OCI-LY3 (cell line): ENCODE results near the gene GMPS.

Experiments
- H2AFZ ChIP-seq: fragments of 200-600, 300-600 bp; shearing (Covaris generic); 2 replicates; pipeline ENCODE4 v1.6.0; 2014; ENCODE audit warnings: antibody characterized with exemption, low read depth, low read length
- H3K27ac ChIP-seq: fragments of 200-600, 300-600 bp; sonication (generic); 2 replicates; pipeline ENCODE4 v1.5.1; 2014; ENCODE audit warnings: mild to moderate bottlenecking, low read length, moderate library complexity, mixed read lengths
- H3K27me3 ChIP-seq: fragments of 200-600, 300-600 bp; sonication (generic); 2 replicates; pipeline ENCODE4 v1.6.1; 2014; ENCODE audit warnings: low read depth, low read length, mixed read lengths
- H3K36me3 ChIP-seq: fragments of 200-600, 300-600 bp; sonication (generic); replicated peaks from 2 replicates; pipeline ENCODE3; 2014; ENCODE audit warnings: low read depth, low read length, mixed read lengths
- H3K4me1 ChIP-seq: fragments of 300-600, 200-600 bp; sonication (generic); 2 replicates; pipeline ENCODE4 v1.6.1; 2014; ENCODE audit warnings: low read length, mixed read lengths
- H3K4me2 ChIP-seq: fragments of 200-600, 300-600 bp; sonication (generic); 2 replicates; pipeline ENCODE4 v1.6.1; 2014; ENCODE audit warnings: low read length, mixed read lengths
- H3K4me3 ChIP-seq: fragments of 300-600, 200-600 bp; sonication (generic); 2 replicates; pipeline ENCODE4 v1.5.1; 2014; ENCODE audit warnings: antibody characterized with exemption, mild to moderate bottlenecking, low read length, moderate library complexity
- H3K79me2 ChIP-seq: fragments of 300-600, 200-600 bp; shearing (Covaris generic); 2 replicates; pipeline ENCODE4 v1.6.1; 2014; ENCODE audit warnings: mild to moderate bottlenecking, low read length, mixed read lengths
- H3K9ac ChIP-seq: fragments of 300-600, 200-600 bp; shearing (Covaris generic); 2 replicates; pipeline ENCODE4 v1.6.0; 2014; ENCODE audit warnings: mild to moderate bottlenecking, low read length, moderate library complexity
- H3K9me3 ChIP-seq: fragments of 200-600, 300-600 bp; shearing (Covaris generic); 2 replicates; pipeline ENCODE4 v1.6.1; 2014; ENCODE audit warnings: low read length, mixed read lengths; ENCODE audit not compliant: insufficient read depth
- H4K20me1 ChIP-seq: fragments of 200-600, 300-600 bp; sonication (generic); 2 replicates; pipeline ENCODE4 v1.6.1; 2016; ENCODE audit warnings: low read length, mixed read lengths; ENCODE audit not compliant: insufficient read depth
- CTCF ChIP-seq: fragments of 200-600, 300-600 bp; sonication (generic); IDR thresholded peaks from 2 replicates; pipeline ENCODE4 v1.5.1; 2014; ENCODE audit warnings: antibody characterized with exemption, low read length, low read depth
- EZH2phosphoT487 ChIP-seq: fragments of 200-600 bp; shearing (Covaris generic); IDR thresholded peaks from 2 replicates; pipeline ENCODE4 v1.6.1; 2018; ENCODE audit warnings: antibody characterized with exemption, mixed run types, low read depth

The GMPS gene

GRCh38 chr3:155949453-155950217 lies 79.2 kb downstream of the GMPS start:
- H3K9ac ChIP-seq: no peak overlapping the region
- H3K4me3 ChIP-seq: no peak overlapping the region
- no peaks in the 10 kb centered on the region for H4K20me1 ChIP-seq
- H3K9me3 ChIP-seq: no peaks in the 10 kb centered on the region
- H3K27me3 ChIP-seq: no peaks in the 10 kb centered on the region
- H3K36me3 ChIP-seq: peaks cover 22% of the 10 kb centered on the region
- no peak overlapping the region for H3K4me2 ChIP-seq
- no peak overlapping the region for H2AFZ ChIP-seq
- TF ChIP-seq CTCF (no peak), EZH2phosphoT487 (no peak)
- H3K79me2 ChIP-seq: no peaks in the 10 kb centered on the region
- H3K27ac ChIP-seq: no peak overlapping the region
- H3K4me1 ChIP-seq: no peaks in the 10 kb centered on the region

- Histone ChIP-seq H3K4me2 (no peak overlapping the region), H3K9me3 (no peaks in the 10 kb centered on the region), H3K9ac (no peak overlapping the region), H3K4me3 (no peak overlapping the region), H3K36me3 (peaks cover 15% of the 10 kb centered on the region), H3K27me3 (no peaks in the 10 kb centered on the region), H3K79me2 (no peaks in the 10 kb centered on the region), H2AFZ (no peak overlapping the region), H3K4me1 (no peaks in the 10 kb centered on the region), H4K20me1 (no peaks in the 10 kb centered on the region), H3K27ac (no peak overlapping the region)
- TF ChIP-seq EZH2phosphoT487: no peak
- TF ChIP-seq CTCF: no peak
These were observed 86.3 kb downstream of the GMPS start for GRCh38 chr3:155956508-155957411.

GRCh38 chr3:155957412-155957880 lies 87.0 kb downstream of the GMPS start:
- H3K9me3 ChIP-seq: no peaks in the 10 kb centered on the region
- no peak overlapping the region for H3K4me3 ChIP-seq
- TF ChIP-seq CTCF (no peak), EZH2phosphoT487 (no peak)
- H3K4me2 ChIP-seq: no peak overlapping the region
- H3K27ac ChIP-seq: no peak overlapping the region
- no peaks in the 10 kb centered on the region for H3K27me3 ChIP-seq
- H3K4me1 ChIP-seq: no peaks in the 10 kb centered on the region
- peaks cover 8% of the 10 kb centered on the region for H3K36me3 ChIP-seq
- H4K20me1 ChIP-seq: no peaks in the 10 kb centered on the region
- no peak overlapping the region for H3K9ac ChIP-seq
- H2AFZ ChIP-seq: no peak overlapping the region
- H3K79me2 ChIP-seq: no peaks in the 10 kb centered on the region

- no peaks in the 10 kb centered on the region for H3K79me2 ChIP-seq
- no peaks in the 10 kb centered on the region for H3K27me3 ChIP-seq
- H3K4me3 ChIP-seq: no peak overlapping the region
- no peaks in the 10 kb centered on the region for H4K20me1 ChIP-seq
- TF ChIP-seq EZH2phosphoT487 (no peak), CTCF (no peak)
- H2AFZ ChIP-seq: no peak overlapping the region
- no peaks in the 10 kb centered on the region for H3K36me3 ChIP-seq
- no peak overlapping the region for H3K9ac ChIP-seq
- H3K9me3 ChIP-seq: no peaks in the 10 kb centered on the region
- no peak overlapping the region for H3K4me2 ChIP-seq
- H3K4me1 ChIP-seq: no peaks in the 10 kb centered on the region
- no peak overlapping the region for H3K27ac ChIP-seq
These were observed 88.2 kb downstream of the GMPS start for GRCh38 chr3:155958676-155959075.
